ENCODE data around the gene ELOVL5. TPM values are rescaled to one million over a fixed set of nuclear protein-coding genes. Genes with fewer than 3 reads are reported as not detected.

The ELOVL5 gene
- total RNA-seq, 4 donors from 2014 or later = 14.3 to 63.1 (median 29.2) TPM

DNA sequence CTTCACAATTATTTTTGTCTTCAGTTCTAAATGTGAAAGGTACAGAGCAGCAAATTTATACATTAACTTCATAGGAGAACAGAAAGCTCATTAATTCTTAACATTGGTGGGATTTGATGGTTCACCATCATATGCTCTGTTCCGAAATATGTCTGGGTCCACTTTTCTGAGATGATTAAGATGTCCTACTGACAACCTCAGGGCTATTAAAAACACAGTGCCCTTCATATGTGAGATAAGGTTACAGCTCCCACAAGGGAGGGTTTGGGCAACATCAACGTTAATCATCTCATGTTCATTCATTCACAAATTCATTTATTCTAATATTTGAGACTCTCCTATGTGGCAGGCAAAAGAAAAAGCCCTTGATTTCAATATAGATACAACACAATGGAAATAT lies 91.2 kb downstream of the ELOVL5 start:
- TF ChIP-seq POLR2AphosphoS5 (IDR thresholded peaks at IDR 0.05) = no peak
- no peak for TF ChIP-seq EP300 (IDR thresholded peaks at IDR 0.05; ENCODE audit: low read depth)
- TF ChIP-seq POLR2A (IDR thresholded peaks at IDR 0.05) = no peak
- no peak for TF ChIP-seq CTCF (IDR thresholded peaks at IDR 0.05)
- in situ Hi-C loops (cut with MboI; ENCODE audit: low pct_ligation_motif_present in 1 of 4, low pct_unique_long_range_greater_than_20kb in 1 of 4, low sequenced_read_pairs in 3 of 4) = no loop called here
- Histone ChIP-seq H3K4me3 (no peak overlapping the region), H3K4me1 (no peaks in the 10 kb centered on the region), H3K9me3 (no peaks in the 10 kb centered on the region), H3K27me3 (no peaks in the 10 kb centered on the region), H3K36me3 (no peaks in the 10 kb centered on the region), H3K27ac (no peak overlapping the region)
- whole genome bisulfite sequencing, 2 donors (ENCODE audit: low coverage in 1 of 2) = 60 to 86% methylated on average over 1 to 2 of the region's 2 CpGs
- DNase-seq = no peak
- intact Hi-C loops (cut with DNase I; ENCODE audit: low total_unique reads) = no loop called here

- intact Hi-C loops (cut with DNase I; ENCODE audit: low total_unique reads) = no loop called here
- Histone ChIP-seq H3K27ac (no peak overlapping the region), H3K27me3 (no peaks in the 10 kb centered on the region), H3K4me3 (no peak overlapping the region), H3K9me3 (no peaks in the 10 kb centered on the region), H3K4me1 (no peaks in the 10 kb centered on the region), H3K36me3 (no peaks in the 10 kb centered on the region)
- in situ Hi-C loops (cut with MboI; ENCODE audit: low pct_ligation_motif_present in 1 of 4, low pct_unique_long_range_greater_than_20kb in 1 of 4, low sequenced_read_pairs in 3 of 4) = no loop called here
- 70 to 83% methylated on average over 2 to 3 of the region's 3 CpGs for WGBS, 2 donors (ENCODE audit: low coverage in 1 of 2)
- no peak for DNase-seq
- TF ChIP-seq CTCF (IDR thresholded peaks at IDR 0.05) (no peak), POLR2A (IDR thresholded peaks at IDR 0.05) (no peak), POLR2AphosphoS5 (IDR thresholded peaks at IDR 0.05) (no peak)
Observed at GRCh38 chr6:53257001-53257400, 91.7 kb downstream of the ELOVL5 start.

GRCh38 chr6:53252177-53252692 lies 96.5 kb downstream of the ELOVL5 start:
- TF ChIP-seq CTCF (IDR thresholded peaks at IDR 0.05) (no peak), POLR2A (IDR thresholded peaks at IDR 0.05) (no peak), EP300 (IDR thresholded peaks at IDR 0.05; ENCODE audit: low read depth) (no peak), POLR2AphosphoS5 (IDR thresholded peaks at IDR 0.05) (no peak)

DNA sequence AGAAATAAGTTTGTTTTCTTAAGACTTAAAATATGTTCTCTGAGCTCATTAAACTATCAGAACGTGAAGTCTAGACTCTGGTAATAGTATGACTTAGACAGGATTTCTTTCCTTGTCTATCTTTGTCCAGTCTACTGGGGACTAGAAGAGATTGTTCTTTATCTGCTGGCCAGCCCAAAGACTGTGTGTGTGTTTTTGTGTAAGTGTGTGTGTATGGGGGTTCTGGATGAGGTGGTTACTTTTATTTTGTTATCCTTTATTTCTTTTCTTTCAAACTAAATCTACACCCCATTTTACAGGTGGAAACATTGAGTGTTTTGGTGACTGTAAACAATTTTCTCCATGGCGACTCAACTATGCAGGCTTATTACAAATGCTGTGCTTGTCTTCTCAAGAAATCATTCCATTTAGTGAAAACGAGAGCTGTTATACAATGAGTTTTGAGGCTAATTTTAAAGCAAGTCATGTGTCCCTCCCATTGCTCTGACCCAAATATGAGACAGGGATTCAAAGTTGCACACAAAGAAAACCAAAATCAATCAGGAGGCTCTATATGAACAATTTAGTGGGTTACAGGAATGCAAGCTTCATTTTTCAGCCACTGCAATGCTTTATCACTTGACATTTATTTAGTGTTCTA lies 97.6 kb downstream of the ELOVL5 start:
- H3K9me3 ChIP-seq = no peaks in the 10 kb centered on the region
- H3K4me1 ChIP-seq = no peaks in the 10 kb centered on the region
- 78 to 80% methylated on average over 3 of the region's 3 CpGs for WGBS, 2 donors (ENCODE audit: low coverage in 1 of 2)
- no peak overlapping the region for H3K27ac ChIP-seq
- no peaks in the 10 kb centered on the region for H3K36me3 ChIP-seq
- TF ChIP-seq CTCF (IDR thresholded peaks at IDR 0.05) (no peak), EP300 (IDR thresholded peaks at IDR 0.05; ENCODE audit: low read depth) (no peak), POLR2AphosphoS5 (IDR thresholded peaks at IDR 0.05) (no peak), POLR2A (IDR thresholded peaks at IDR 0.05) (no peak)
- H3K4me3 ChIP-seq = no peak overlapping the region
- no peak for DNase-seq
- in situ Hi-C loops (cut with MboI; ENCODE audit: low pct_ligation_motif_present in 1 of 4, low pct_unique_long_range_greater_than_20kb in 1 of 4, low sequenced_read_pairs in 3 of 4) = no loop called here
- H3K27me3 ChIP-seq = no peaks in the 10 kb centered on the region
- intact Hi-C loops (cut with DNase I; ENCODE audit: low total_unique reads) = no loop called here

More at GRCh38 chr6:53252177-53252692, 96.5 kb downstream of the ELOVL5 start:
- no peak for DNase-seq
- no peak overlapping the region for H3K27ac ChIP-seq
- no peak overlapping the region for H3K4me3 ChIP-seq
- no peaks in the 10 kb centered on the region for H3K27me3 ChIP-seq
- intact Hi-C loops (cut with DNase I; ENCODE audit: low total_unique reads) (no loop called here), in situ Hi-C loops (cut with MboI; ENCODE audit: low pct_ligation_motif_present in 1 of 4, low pct_unique_long_range_greater_than_20kb in 1 of 4, low sequenced_read_pairs in 3 of 4) (no loop called here)
- no peaks in the 10 kb centered on the region for H3K36me3 ChIP-seq
- 73 to 79% methylated on average over 3 of the region's 3 CpGs for WGBS, 2 donors (ENCODE audit: low coverage in 1 of 2)
- H3K9me3 ChIP-seq = no peaks in the 10 kb centered on the region
- no peaks in the 10 kb centered on the region for H3K4me1 ChIP-seq
